Right kidney (tissue), 1 donor: ENCODE data around the gene PHACTR3.
"Not testable (repeated sequence)": the region's sequence is repeated elsewhere in the genome, so short reads cannot be mapped to it uniquely, and the experiment has no call there.

Experiments used
- DNase-seq: peaks from one replicate; pipeline ENCODE4 v3.0.0-alpha.2; 2016

The PHACTR3 gene

DNA sequence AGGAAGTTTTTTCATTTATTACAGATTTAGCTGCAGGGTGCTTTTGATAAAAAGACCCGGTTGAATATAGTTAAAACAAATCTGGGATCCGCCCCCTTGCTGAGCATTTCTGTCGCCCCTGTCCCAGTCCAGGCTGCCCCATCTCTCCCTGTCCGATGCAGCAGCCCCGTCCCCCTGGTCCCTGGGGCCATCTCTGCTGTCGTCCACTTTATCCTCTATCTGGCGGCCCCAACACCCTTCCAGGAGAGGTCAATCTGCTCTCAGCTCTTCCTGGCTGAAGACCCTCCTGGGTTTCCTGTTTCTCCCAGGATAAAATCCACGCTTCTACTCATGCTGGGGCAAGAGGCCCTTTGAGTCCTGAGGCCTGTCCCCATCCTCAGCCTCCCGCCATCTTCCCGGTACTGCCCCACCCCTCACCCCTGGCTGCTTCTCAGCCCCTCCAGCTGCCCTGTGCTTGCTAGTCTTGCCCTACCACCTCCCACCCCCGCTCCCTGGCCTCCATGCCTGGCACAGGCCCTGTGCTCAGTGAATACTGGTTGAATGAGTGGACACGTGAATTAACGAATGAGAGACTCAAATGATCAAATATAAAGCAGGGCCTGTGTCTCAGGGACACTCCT, 16.0 kb upstream of the PHACTR3 start:
- no peak for DNase-seq

DNA sequence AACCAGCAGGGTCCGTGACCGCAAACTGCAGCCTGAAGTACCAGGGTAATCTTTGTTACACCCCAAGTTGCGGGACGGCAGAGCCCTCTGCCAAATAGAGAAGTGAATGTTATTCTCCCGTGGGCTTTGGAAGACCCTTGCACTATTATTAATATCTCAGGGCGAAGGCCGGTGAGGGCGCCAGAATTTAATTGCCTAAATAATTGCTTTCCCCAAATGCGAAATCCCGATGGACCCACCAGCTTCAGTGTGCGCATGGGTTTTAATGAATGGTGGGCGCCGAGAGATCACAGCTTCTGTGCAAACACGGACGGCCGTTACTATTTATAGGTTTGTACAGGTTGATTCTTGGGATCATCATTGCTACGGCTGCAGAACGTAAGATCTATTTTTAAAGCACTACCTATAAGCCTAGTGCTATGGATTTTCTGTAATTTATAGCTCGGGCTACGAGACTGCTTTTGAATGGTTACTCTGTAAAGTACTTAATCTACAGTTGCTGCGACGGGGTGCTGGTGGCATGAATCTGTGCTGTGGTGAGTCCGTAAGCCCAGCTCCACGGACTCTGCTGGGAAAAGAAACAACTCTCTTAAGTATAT, 15.2 kb upstream of the PHACTR3 start:
- DNase-seq, result no peak

GRCh38 chr20:59591061-59591460, 13.3 kb upstream of the PHACTR3 start:
- no peak for DNase-seq

DNA sequence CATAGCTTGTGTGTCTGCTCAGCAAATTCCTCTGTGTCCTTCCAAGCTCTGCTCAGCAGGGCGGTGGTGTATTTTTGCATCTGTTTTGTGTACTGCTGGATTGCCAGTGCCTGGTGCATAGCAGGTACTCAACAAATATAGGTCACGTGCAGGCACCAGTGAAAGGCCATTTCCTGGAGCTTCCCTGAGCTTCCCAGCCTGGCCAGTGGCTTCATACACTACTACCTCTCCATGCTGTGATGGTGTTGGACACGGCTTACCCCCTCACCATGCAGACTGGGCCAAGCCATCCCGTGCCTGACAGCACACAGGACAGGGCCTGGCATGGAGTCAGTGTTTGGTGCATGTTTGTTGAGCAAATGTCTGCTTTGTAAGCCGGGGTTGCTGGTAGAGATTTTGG, 7.7 kb upstream of the PHACTR3 start:
- no peak for DNase-seq

- no peak for DNase-seq
Measured at GRCh38 chr20:59597240-59597639, 7.1 kb upstream of the PHACTR3 start.

DNA sequence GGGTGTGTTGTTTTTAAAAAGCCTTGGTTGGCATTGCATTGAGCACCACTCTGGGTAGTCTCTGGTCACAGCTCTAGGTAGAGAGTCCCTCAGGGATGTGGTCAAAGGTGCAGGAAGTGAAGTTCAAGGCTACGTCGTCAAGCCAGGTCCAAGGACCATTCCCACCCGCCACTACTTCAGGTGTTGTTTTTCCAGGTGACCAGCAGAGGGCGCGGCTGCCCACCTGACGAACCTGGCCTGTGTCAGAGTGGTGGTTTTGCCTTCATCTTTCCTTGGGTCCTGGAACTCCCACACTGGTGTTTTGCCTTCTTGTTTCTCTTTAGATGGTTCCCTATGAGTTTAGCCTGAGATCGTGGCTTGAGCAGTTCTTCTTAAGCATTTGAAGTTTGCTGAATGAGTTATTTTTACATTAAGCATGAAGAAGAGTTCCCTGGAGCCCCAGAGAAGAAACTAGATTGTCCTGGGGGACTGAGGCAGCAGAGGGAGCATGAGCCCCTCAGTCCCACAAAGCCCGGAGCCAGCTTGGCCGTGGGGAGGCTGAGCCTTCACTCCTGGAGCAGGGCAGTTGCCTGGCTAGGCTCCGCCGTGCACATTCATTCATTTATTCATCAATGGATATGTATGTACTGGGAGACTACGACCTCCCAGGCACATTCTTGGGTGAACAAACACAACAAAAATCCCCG, 5.6 kb upstream of the PHACTR3 start:
- DNase-seq, result no peak

GRCh38 chr20:59599941-59600340, 4.4 kb upstream of the PHACTR3 start:
- no peak for DNase-seq

GRCh38 chr20:59600472-59600871, 3.9 kb upstream of the PHACTR3 start:
- DNase-seq, result no peak

DNA sequence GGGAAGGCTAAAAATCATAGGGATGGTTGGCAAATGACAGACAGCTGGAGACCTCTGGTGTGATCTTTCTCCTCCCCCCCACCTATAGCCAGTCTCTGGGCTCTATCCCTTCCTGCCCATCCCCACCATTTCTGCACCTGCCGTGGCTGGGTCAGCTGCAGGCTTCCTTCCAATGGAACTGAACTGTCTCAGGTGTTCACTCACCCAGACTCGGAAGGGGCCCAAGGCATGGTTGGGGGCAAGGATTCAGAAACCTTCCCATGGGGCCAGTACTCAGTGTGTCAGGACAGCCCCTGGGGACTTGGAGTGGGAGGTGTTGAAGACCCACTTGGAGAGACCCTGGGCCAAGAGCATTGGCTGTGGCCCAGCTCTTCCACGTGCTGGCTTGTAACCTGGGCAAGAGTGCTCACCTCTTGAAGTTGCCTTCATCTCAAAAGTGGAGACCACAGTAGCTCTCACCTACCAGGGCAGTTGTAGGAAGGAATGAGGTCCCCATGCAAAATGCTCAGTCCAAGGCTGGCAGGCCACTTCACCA, 1.7 kb upstream of the PHACTR3 start:
- DNase-seq, result no peak

GRCh38 chr20:59603176-59603575, 1.2 kb upstream of the PHACTR3 start:
- DNase-seq, result no peak

GRCh38 chr20:59604741-59605600, 631 bp downstream of the PHACTR3 start:
- peak; percentile 79 for DNase-seq

- DNase-seq, result no peak
Measured at GRCh38 chr20:59605601-59606364, 1.4 kb downstream of the PHACTR3 start.

- DNase-seq, result no peak
Measured at GRCh38 chr20:59606566-59606965, 2.2 kb downstream of the PHACTR3 start.

DNA sequence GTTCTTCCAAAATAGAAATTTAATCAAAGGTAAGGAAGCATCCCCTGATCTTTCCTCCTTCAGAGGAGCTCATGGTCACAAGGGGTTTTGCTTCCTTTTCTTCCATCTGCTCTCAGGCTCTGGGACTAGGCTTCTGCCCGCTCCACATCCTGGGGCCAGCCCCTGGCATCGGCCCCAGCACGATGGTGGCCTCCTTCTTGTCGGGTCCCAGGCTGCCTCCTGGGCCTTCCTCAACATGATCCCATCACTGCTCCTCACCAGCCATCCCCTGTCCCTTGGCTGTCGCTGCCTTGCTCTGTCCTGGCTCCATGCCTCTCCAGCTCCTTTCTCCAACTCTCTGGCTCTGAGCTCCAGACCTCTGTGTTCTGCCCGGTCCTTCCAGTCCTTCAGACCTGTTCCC, 4.1 kb downstream of the PHACTR3 start:
- no peak for DNase-seq

GRCh38 chr20:59608871-59609270, 4.5 kb downstream of the PHACTR3 start:
- no peak for DNase-seq

DNA sequence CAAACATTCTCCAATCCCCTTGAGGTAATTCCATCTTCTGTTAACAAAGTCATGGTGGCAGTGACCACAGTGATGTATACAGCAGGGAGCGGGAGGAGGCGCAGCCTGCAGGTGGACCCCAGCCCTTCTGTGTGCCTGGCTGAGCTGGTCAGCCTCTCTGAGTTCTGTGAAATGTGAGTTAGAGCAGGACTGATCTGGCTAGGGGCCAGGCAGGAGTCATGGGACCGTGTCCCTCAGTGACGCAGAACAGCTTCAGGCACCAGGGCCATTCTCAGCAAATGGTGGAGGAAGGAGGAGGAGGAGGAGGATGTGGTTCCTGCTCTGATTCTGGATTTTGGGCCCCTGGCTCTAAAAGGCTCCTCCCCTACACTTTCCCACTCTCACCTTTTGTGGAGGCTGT, 6.9 kb downstream of the PHACTR3 start:
- DNase-seq, result no peak

DNA sequence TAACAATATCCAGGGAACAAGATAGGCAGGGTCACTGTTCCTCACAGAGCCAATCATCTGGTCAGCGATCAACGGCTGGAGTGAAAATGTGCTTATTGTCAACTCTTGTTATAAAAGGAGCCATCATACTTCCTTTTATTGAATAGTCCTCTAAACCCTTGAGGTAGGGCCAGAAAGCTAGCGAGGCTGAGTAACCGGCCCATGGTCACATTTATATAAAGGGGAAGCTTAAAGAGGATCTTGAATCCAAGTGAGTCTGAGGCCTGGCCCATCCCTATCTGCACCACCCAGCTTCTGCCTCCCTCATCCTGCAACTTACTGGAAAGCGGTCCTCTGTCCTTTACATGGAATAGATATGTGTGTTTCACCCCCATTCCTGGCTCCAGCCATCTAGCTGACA, 9.5 kb downstream of the PHACTR3 start:
- no peak for DNase-seq

- DNase-seq, result no peak
Measured at GRCh38 chr20:59614714-59615113, 10.4 kb downstream of the PHACTR3 start.

GRCh38 chr20:59616306-59616705, 12.0 kb downstream of the PHACTR3 start:
- no peak for DNase-seq

DNA sequence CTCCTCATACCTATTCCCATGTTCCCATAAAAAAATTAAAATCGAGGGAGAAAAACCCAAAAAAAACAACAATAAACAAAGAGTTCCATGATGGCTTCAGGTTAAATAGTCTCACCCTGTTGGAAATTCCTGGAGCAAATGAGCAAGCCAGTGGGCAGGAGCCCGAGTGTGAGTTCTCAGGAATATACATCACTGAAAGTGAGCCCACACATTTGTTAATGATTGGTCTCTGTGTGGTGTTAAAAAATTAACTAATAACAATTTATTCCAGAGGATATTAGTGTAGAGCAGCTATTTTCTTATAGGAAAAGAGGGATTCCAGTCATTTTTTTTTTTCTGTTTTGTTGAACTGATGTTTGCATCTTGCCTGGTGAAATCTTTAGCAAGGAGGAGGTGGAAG, 12.9 kb downstream of the PHACTR3 start:
- DNase-seq, result no peak

DNA sequence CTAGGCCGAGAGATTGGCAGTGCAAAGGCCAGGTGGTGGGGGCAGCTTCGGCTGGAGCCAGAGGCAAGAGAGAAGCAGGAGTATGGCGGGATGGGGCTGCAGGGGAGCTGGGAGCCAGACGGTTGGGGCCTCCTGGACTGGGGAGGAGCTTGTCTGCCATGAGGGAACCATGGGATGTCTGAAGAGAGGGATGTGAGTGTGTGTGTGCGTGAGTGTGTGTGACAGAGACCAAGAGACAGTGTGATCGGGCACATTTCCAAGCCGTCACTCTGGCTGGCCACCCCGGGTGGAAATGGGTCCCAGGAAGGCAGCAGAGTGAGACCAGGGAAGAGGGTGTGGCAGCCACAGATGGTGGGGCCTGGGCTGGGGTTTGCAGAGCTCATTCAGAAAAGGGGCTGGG, 13.8 kb downstream of the PHACTR3 start:
- no peak for DNase-seq

GRCh38 chr20:59618585-59618984, 14.2 kb downstream of the PHACTR3 start:
- DNase-seq, result not testable (repeated sequence)
